GM19193 (cell line): Measurements from ENCODE around the gene RIN2.

ENCODE experiments used
- POLR2A ChIP-seq: IDR thresholded peaks from 4 replicates; pipeline ENCODE4 v1.6.1; 2011; ENCODE audit not compliant: insufficient read depth, insufficient read length; ENCODE audit errors: extremely low read depth

RIN2 gene

DNA sequence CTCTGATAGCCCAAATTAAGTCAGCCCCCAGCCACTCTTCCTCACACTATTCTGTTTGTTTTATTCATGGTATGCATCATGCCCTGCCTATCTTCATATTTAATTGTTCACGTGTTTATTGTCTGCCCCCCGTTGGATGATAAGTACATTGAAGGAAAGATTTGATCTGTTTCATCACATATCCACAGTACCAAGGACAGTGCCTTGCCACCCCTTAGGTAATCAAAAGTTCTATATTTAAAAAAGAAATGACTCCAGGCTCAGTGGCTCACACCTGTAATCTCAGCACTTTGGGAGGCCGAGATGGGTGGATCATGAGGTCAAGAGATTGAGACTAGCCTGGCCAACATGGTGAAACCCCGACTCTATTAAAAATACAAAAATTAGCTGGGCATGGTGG lies 10.2 kb upstream of the RIN2 start:
- no peak for TF ChIP-seq POLR2A

DNA sequence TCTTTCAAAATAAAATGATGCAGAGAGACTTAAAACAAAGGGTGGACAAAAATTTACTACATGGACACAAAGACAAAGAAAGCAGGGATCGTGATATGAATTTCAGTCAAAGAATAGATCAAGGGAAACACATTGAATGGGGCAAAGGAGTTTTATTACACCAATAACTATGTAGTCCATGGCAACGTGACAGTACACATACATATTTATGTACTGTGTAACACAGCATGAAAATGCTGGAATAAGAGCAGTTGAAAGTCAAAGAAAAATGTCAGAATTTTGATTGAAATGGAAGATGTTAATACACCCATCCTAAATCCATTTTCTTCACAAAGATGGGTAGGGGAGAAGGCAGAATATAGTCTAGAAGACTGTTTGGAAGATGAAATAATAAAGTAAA lies 9.4 kb upstream of the RIN2 start:
- no peak for TF ChIP-seq POLR2A

DNA sequence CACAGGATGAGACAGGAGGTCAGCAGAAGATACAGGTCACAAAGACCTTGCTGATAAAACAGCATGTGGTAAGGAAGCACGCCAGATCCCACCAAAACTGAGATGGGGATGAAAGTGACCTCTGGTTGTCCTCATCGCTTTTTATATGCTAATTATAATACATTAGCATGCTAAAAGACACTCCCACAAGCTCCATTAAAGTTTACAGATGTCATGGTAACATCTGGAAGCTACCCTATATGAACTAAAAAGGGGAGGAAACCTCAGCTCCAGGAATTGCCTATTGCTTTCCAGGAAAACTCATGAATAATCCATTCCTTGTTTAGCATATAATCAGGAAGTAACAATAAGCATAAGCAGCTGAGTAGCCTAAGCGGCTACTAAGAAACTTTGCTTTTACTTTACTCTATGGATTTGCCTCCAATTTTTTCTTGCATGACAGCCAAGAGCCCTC lies 8.4 kb upstream of the RIN2 start:
- TF ChIP-seq POLR2A = no peak

DNA sequence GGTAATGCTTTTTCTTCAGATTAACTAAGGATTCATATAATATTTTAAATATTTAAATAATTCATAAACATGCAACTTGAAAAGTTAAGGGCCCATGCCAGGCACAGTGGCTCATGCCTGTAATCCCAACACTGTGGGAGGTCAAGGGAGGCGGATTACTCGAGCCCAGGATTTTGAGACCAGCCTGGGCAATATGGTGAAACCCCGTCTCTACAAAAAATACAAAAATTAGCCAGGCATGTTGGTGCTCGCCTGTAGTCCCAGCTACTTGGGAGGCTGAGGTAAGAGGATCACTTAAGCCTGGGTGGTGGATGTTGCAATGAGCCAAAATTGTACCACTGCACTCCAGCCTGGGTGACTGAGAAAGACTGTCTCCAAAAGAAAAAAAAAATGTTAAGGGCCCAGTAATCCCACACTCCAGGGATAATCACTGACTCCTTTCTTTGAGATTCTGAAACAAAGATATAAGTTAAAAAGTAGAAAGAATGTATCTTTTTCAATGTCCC lies 7.9 kb upstream of the RIN2 start:
- TF ChIP-seq POLR2A = no peak

DNA sequence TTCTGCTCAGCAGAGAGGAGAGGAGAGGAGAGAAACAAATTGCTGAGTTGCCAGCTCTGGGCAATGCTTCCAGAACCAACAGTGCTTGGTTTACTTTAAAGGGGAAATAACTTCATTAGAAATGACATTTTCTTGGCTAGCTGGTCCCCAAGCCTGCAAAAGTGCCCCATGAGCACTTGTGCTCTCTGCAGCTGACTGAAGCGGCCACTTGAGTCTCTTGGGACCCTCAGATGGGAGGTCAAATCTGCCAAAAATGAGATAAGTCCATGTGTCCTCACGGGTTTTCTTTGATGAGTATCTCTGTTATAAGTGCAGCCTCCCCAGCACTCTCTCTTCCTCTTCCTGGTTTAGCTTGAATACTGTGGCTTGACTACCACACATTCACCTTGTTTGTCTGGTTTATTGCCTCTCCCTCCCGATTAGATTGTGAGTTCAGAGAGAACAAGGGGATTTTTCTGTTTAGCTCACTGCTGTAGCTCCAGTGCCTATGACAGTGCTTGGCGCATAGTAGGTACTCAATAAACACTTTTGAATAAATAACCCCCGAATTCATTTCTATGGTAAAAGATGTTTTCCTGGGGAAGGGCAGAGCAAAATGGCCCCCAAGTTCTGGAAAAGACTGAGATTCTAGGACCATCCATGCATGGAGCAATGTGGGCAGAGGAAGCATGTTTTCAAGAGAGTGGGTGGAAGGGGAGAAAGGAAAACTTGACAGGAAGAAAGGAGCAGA lies 7.0 kb upstream of the RIN2 start:
- TF ChIP-seq POLR2A = no peak

DNA sequence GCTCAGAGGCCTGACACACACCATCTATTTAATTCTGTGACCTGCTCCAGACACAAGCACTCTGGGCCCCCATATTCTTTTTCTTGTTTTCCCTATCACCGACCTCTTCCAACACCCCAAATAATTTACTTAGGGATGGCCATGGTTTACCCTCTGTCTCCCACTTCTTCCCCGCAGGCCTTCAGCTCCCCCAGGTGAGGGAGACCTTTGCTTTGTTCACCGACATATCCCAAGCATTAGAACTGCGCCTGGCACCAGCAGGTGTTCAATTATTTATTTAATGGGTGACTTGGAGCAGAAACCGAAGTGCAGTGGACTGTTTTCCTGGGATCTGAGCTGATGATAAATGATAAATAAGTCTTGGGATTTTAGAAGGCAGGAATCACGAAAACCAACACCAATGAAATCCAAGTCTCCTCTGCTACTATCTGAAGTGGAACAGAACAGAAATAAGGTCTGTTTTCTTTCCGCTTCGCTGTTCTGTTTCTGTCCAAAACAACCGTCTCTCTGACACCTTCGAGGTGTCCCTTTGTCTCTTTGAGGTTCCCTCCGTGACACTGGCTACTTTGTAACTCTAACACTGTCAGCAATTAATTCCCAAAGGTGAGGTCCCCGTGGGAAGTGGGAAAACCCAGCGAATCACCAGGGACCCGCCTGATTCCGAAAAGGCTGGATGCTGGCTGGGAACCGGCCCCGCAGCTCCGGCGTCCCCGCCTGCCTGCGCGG lies 1.1 kb upstream of the RIN2 start:
- no peak for TF ChIP-seq POLR2A

DNA sequence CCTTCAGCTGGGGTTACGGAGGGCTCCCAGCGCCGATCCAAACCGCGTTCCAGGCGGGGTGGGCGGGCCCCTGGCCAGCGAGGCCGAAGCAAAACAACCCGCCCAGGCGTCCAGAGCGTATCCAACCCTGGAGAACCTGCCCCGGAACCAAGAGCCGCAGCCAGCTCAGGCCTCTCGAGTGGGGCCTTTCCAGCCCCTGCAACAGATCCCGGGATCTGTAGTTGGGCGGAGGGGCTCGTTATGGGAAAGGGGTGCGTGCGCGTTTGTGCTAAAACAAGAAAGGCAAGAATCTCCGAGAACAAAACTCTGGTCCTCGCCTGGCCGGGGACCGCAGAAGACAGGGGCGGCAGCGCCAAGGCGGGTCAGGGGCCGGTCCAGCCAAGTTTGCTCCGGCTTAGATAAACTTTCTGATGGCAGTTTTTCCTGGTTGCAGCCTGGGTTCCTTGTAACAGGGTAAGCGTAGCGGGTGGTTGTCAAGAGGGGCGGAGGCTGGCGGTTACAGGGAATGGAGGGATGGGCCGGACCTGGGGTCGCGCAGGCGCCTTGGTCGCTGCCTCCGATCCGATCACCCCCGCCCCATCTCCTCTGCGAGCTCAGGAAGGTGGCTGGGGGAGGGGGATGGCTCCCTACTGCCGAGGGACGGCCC lies 448 bp upstream of the RIN2 start:
- no peak for TF ChIP-seq POLR2A

DNA sequence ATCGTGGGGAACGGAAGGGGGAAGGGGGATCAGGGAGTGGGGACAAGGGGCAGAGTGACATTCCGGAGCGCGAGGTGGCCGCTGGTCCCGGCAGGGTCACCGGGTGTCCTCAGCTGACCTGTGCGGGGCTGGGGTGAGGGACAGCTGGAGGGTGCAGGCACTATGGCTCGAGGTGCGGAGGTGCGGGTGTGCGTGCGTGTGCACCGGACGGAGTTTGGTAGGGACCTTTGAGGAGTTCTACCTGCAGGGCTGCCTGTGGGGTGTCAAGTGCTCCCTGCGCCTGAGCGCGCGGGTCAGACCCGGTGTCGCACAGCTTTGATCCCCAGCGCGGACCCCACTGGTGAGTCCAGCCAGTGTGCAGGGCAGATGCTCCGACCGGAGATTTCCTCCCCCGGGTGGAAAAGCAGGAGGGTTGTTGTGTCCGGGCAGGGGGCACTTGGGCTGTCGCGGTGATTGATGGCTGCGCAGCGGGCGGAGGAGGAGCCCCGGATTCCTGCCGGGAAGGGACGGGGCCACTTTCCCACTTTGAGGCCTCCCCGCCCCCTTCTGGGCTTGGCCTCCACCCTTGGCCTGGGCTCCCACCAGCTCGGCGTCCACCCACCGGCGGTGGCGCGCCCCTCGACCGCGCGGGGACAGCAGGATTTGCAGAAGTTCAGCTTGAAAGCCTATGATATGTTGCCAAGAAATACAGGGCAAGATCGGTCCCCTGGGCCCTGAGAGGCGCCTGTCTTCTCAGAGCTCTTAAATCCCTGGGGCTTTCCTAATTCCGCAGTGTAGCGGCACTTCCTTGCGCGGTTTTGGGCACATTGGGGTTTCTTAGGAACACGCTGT lies 658 bp downstream of the RIN2 start:
- TF ChIP-seq POLR2A = no peak

DNA sequence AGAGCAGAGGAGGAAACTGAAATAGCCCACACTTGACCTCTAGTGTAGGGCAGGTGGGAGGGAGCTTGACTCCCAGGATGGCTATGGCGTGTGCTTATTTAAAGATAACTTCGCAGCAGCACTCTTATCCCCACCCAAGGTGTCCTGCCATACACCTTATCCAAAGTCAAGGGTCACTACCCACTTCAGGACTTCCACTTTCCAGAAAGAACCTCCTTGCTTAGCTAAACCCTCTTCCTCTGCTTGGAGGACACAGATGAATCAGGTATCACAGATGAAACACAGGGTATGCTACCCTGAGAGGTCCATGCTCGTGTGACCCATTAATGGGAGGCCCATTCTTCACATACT lies 2.3 kb downstream of the RIN2 start:
- no peak for TF ChIP-seq POLR2A

DNA sequence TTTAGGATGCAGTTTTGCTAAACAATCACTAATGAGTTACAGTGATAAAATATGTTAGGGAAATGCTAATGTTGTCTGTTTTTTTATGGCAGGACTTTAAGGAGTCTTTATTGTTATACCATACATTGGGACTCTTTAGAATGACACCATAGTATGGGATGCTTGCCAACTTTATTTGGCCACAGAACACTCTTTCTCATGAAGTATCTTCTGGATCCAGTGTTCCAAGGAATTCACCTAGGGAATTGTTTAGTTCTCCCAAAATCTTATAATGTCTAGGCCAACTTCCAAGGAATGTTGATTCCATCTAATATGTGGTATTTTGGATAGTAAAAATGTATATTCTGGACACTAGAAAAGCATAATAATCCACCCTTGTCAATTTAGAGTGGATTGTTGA lies 3.3 kb downstream of the RIN2 start:
- TF ChIP-seq POLR2A = no peak

DNA sequence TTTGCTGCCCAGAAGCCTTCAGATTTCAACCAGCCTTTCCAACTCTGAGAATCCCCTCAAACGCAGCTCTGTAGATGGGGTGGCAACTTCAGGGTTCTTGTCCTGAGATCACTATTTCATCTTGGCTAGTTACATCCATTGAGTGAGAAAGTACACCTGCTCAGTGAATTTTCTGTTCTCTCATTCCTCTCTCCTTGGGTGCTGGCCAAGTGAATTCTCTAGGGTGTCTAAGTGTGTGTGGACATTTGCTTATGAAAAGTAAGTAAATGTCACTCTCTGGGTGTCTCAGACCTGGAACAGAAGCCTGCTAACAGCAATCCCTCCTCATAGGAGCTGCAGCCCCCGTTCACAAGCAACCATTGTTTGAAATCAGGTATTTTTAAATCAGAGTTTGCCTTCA lies 3.8 kb downstream of the RIN2 start:
- TF ChIP-seq POLR2A = no peak

DNA sequence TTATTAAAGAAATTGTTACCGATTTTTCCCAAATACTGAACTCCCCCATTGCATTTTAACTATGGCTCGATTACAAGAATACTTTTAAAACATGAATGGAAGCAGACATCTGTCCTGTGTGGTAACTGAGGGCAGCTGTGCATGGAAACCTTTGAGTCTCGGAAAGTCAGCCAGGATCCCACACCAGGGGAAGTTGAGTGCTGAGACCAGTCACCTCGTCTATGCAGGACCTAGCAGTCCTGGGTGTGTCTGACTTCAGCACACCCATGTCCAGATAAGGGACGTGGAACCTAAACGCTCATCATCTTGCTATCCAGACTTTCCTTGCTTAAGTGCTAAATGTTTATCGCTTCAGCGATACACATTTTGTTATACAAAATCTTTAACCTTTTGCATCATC lies 6.1 kb downstream of the RIN2 start:
- TF ChIP-seq POLR2A = no peak

DNA sequence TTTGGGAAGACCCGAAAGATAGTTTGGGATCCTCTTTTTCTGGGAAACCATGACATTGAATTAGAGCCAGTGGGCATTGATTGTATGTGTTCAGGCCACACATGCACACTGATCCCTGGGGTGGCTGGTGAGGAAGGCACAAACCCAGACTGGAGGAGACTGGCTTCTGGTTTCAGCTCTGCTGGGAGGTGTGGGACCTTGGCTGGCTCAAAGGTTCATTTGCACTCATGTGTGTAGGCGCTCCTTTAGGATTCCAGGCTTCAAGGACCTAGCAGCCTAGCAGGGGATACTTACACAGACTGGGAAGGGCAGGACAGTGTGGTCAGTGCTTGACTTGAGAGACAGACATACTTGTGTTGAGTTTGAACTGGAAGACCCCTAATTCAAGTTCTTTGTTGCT lies 7.2 kb downstream of the RIN2 start:
- no peak for TF ChIP-seq POLR2A

DNA sequence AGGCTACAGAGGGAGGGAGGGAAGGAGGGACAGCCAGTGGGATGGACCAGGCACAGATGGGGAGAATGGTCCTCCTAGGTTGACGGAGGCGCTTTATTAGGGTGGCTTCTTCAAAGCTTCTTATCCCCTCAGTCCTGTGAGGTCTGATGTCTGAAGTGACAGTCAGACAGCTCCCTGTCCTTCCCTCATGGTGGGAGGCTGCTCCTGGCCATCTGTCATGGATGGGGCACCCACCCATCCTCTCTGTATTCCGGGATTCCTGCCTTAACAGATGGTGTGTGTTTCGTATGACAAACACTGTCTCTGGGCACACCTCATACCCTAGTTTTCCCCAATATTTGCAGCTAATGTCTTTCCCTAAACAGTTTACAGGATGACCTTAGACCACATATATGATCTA lies 7.9 kb downstream of the RIN2 start:
- TF ChIP-seq POLR2A = no peak

DNA sequence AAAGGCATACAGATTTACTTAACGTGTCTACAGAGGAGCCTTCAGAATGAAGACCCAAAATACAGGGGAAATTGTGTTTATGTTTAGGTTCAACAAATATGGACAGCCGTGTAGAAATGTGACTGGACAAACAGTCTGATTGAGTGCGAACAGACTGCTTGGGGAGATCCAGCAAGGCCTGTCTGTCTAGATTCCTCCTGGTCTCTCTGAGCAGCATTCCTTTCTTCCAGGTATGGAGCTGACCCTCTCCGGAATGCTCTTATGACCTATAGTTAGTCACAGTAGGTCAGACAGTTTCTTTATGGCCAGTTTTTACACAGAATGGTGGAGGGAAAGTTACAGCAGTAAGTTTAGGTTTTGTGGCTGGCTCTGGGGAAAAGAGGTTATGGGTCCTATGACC lies 9.0 kb downstream of the RIN2 start:
- TF ChIP-seq POLR2A = no peak
